ENCODE results near the gene GPANK1.

Gene GPANK1

GRCh38 chr6:31636698-31637596 lies 27.9 kb downstream of the GPANK1 start:
- Histone ChIP-seq H3F3A (ENCODE audit: insufficient read depth) (peaks cover 57% of the 10 kb centered on the region), H4K20me1 (ENCODE audit: low read depth, low read length) (no peaks in the 10 kb centered on the region; the same call in 1 of the 2 replicates)

GRCh38 chr6:31634969-31635575 lies 29.7 kb downstream of the GPANK1 start:
- peaks cover 37% of the 10 kb centered on the region; the same call in 1 of the 2 replicates for H3K36me3 ChIP-seq (ENCODE audit: low read length)
- no peaks in the 10 kb centered on the region; the same call in 1 of the 2 replicates for H4K20me1 ChIP-seq (ENCODE audit: low read depth, low read length)
- peaks cover 57% of the 10 kb centered on the region for H3F3A ChIP-seq (ENCODE audit: insufficient read depth)

More at GRCh38 chr6:31636698-31637596, 27.9 kb downstream of the GPANK1 start:
- Histone ChIP-seq H3K79me2 (ENCODE audit: insufficient read depth, low read length) (0 out of 2 replicates have a peak, but pooled peaks cover 3% of the 10 kb centered on the region), H3K9me3 (ENCODE audit: insufficient read depth, low read length) (no peaks in the 10 kb centered on the region), H3K9me2 (replicated peaks; ENCODE audit: insufficient read depth, low read length) (no peaks in the 10 kb centered on the region), H3K9ac (ENCODE audit: low read length) (no peak overlapping the region), H2AFZ (ENCODE audit: low read depth, low read length, severe bottlenecking) (no peak overlapping the region), H3K4me2 (ENCODE audit: low read depth, low read length, poor library complexity, severe bottlenecking) (no peak overlapping the region), H3K36me3 (ENCODE audit: low read length) (peaks cover 27% of the 10 kb centered on the region; the same call in 1 of the 2 replicates), H3K27me3 (ENCODE audit: low read length) (no peaks in the 10 kb centered on the region), H3K27ac (ENCODE audit: low read depth, low read length) (no peak overlapping the region), H3K4me3 (ENCODE audit: insufficient read depth, low read length, poor library complexity, severe bottlenecking) (no peak overlapping the region)
- TF ChIP-seq EZH2phosphoT487 (conservative IDR thresholded peaks at IDR 0.05; ENCODE audit: low read length) (no peak), CTCF (IDR thresholded peaks at IDR 0.05; ENCODE audit: insufficient read depth, low read length, poor library complexity, severe bottlenecking) (no peak)

GRCh38 chr6:31634131-31634530 lies 30.7 kb downstream of the GPANK1 start:
- Histone ChIP-seq H3K27ac (ENCODE audit: low read depth, low read length) (no peak overlapping the region), H3K79me2 (ENCODE audit: insufficient read depth, low read length) (0 out of 2 replicates have a peak, but pooled peaks cover 4% of the 10 kb centered on the region), H3K9me2 (replicated peaks; ENCODE audit: insufficient read depth, low read length) (no peaks in the 10 kb centered on the region), H3K9me3 (ENCODE audit: insufficient read depth, low read length) (no peaks in the 10 kb centered on the region), H3K27me3 (ENCODE audit: low read length) (no peaks in the 10 kb centered on the region), H3F3A (ENCODE audit: insufficient read depth) (peaks cover 53% of the 10 kb centered on the region), H2AFZ (ENCODE audit: low read depth, low read length, severe bottlenecking) (no peak overlapping the region), H3K4me2 (ENCODE audit: low read depth, low read length, poor library complexity, severe bottlenecking) (no peak overlapping the region), H4K20me1 (ENCODE audit: low read depth, low read length) (no peaks in the 10 kb centered on the region; the same call in 1 of the 2 replicates), H3K36me3 (ENCODE audit: low read length) (peaks cover 42% of the 10 kb centered on the region), H3K4me3 (ENCODE audit: insufficient read depth, low read length, poor library complexity, severe bottlenecking) (no peak overlapping the region), H3K9ac (ENCODE audit: low read length) (no peak overlapping the region)
- TF ChIP-seq CTCF (IDR thresholded peaks at IDR 0.05; ENCODE audit: insufficient read depth, low read length, poor library complexity, severe bottlenecking): no peak
- no peak for TF ChIP-seq EZH2phosphoT487 (conservative IDR thresholded peaks at IDR 0.05; ENCODE audit: low read length)

More at GRCh38 chr6:31634969-31635575, 29.7 kb downstream of the GPANK1 start:
- H3K4me3 ChIP-seq (ENCODE audit: insufficient read depth, low read length, poor library complexity, severe bottlenecking): no peak overlapping the region
- no peak overlapping the region for H3K4me2 ChIP-seq (ENCODE audit: low read depth, low read length, poor library complexity, severe bottlenecking)
- H3K27me3 ChIP-seq (ENCODE audit: low read length): no peaks in the 10 kb centered on the region
- 0 out of 2 replicates have a peak, but pooled peaks cover 4% of the 10 kb centered on the region for H3K79me2 ChIP-seq (ENCODE audit: insufficient read depth, low read length)
- no peaks in the 10 kb centered on the region for H3K9me3 ChIP-seq (ENCODE audit: insufficient read depth, low read length)
- no peak overlapping the region for H3K9ac ChIP-seq (ENCODE audit: low read length)
- H2AFZ ChIP-seq (ENCODE audit: low read depth, low read length, severe bottlenecking): no peak overlapping the region
- H3K9me2 ChIP-seq (replicated peaks; ENCODE audit: insufficient read depth, low read length): no peaks in the 10 kb centered on the region
- H3K27ac ChIP-seq (ENCODE audit: low read depth, low read length): no peak overlapping the region
- TF ChIP-seq EZH2phosphoT487 (conservative IDR thresholded peaks at IDR 0.05; ENCODE audit: low read length): no peak
- no peak for TF ChIP-seq CTCF (IDR thresholded peaks at IDR 0.05; ENCODE audit: insufficient read depth, low read length, poor library complexity, severe bottlenecking)
